CD4-positive, CD25-positive, alpha-beta regulatory T cell (primary cell): ENCODE measurements around the gene NAV2. TPM values are rescaled to one million over a fixed set of nuclear protein-coding genes. Genes with fewer than 3 reads are reported as not detected.

Source experiments
- ATAC-seq, 2 donors: fragments of 150-1000 bp; cut with Tn5 transposase; one replicate each; pipeline ENCODE4 v1.10.0; 2021; ENCODE audit warnings: low read depth in 2 of 2, moderate number of reproducible peaks in 2 of 2, moderate library complexity in 1 of 2
- DNase-seq, 3 donors: peaks; one replicate each; pipeline versions ENCODE4 v3.0.0 to v3.0.0-alpha.2; 2012 to 2022; ENCODE audit warnings: mixed read lengths in 1 of 3
- H3K27ac ChIP-seq: one replicate; pipeline ENCODE4 v1.7.0; 2013; ENCODE audit warnings: mild to moderate bottlenecking, low read length; ENCODE audit not compliant: insufficient read depth, poor library complexity, severe bottlenecking
- H3K27me3 ChIP-seq: one replicate; pipeline ENCODE4 v1.7.0; 2013; ENCODE audit warnings: low read length; ENCODE audit not compliant: control insufficient read depth, insufficient read depth
- H3K36me3 ChIP-seq: one replicate; pipeline ENCODE4 v1.7.0; 2013; ENCODE audit warnings: mild to moderate bottlenecking, low read length, moderate library complexity; ENCODE audit not compliant: control insufficient read depth, insufficient read depth
- H3K4me1 ChIP-seq: 2 replicates; pipeline ENCODE4 v1.7.0; 2013; ENCODE audit warnings: mild to moderate bottlenecking, low read length; ENCODE audit not compliant: insufficient read depth, control insufficient read depth, poor library complexity, severe bottlenecking
- H3K4me3 ChIP-seq: one replicate; pipeline ENCODE4 v1.7.0; 2013; ENCODE audit warnings: low read depth, mild to moderate bottlenecking, low read length, moderate library complexity
- H3K9me3 ChIP-seq, 2 experiments: 1 replicate in 1 of 2; 2 replicates in 1 of 2; pipeline ENCODE4 v1.7.0; 2013; ENCODE audit warnings: low read length in 2 of 2, mild to moderate bottlenecking in 1 of 2, moderate library complexity in 1 of 2; ENCODE audit not compliant: control insufficient read depth in 2 of 2
- H3K27ac Mint-ChIP-seq, 3 donors: one replicate each; pipeline ENCODE4 v1.8.0; 2020 to 2022; ENCODE audit warnings: mild to moderate bottlenecking in 3 of 3, mixed read lengths in 3 of 3, moderate library complexity in 2 of 3
- H3K27me3 Mint-ChIP-seq: one replicate; pipeline ENCODE4 v1.8.0; 2022; ENCODE audit warnings: mild to moderate bottlenecking, mixed read lengths
- H3K36me3 Mint-ChIP-seq: one replicate; pipeline ENCODE4 v1.8.0; 2020; ENCODE audit warnings: mixed read lengths
- H3K4me1 Mint-ChIP-seq, 4 donors: one replicate each; pipeline ENCODE4 v1.8.0; 2020 to 2022; ENCODE audit warnings: mixed read lengths in 4 of 4, mild to moderate bottlenecking in 1 of 4
- H3K4me3 Mint-ChIP-seq, 4 donors: one replicate each; pipeline ENCODE4 v1.8.0; 2020 to 2022; ENCODE audit warnings: mild to moderate bottlenecking in 4 of 4, mixed read lengths in 4 of 4, moderate library complexity in 3 of 4
- H3K9me3 Mint-ChIP-seq, 7 donors: one replicate each; pipeline ENCODE4 v1.8.0; 2020 to 2022; ENCODE audit warnings: mixed read lengths in 7 of 7, mild to moderate bottlenecking in 3 of 7, moderate library complexity in 2 of 7
- polyA plus RNA-seq, 4 donors: library from polyadenylated mRNA; unstranded; fragments of 300-500 nt; fragmentation: Illumina TruSeq; gene quantifications; one replicate each; pipeline ENCODE4 v1.2.3, GENCODE V29; 2021
- total RNA-seq: library from RNA; stranded (reverse); gene quantifications from one replicate; pipeline ENCODE4 v1.2.3, GENCODE V29; 2022

NAV2 gene
- total and polyA plus RNA-seq, 5 donors from 2014 or later = 0.14 to 0.59 (median 0.36) TPM; not detected in 2

GRCh38 chr11:19691815-19692500 lies 20.7 kb upstream of the NAV2 start:
- H3K36me3 ChIP-seq = no peaks in the 10 kb centered on the region
- Mint-ChIP-seq H3K4me3 (no peak overlapping the region), H3K9me3 (peaks cover 0 to 3% (median 0%) of the 10 kb centered on the region in 7 donors), H3K36me3 (no peaks in the 10 kb centered on the region), H3K27me3 (peaks cover 21% of the 10 kb centered on the region), H3K4me1 (no peaks in the 10 kb centered on the region), H3K27ac (no peak overlapping the region)
- no peak overlapping the region for H3K27ac ChIP-seq
- H3K27me3 ChIP-seq = no peaks in the 10 kb centered on the region
- no peak for ATAC-seq
- DNase-seq = no peak
- no peaks in the 10 kb centered on the region for H3K9me3 ChIP-seq
- no peaks in the 10 kb centered on the region for H3K4me1 ChIP-seq
- no peak overlapping the region for H3K4me3 ChIP-seq

GRCh38 chr11:19693146-19693545 lies 19.5 kb upstream of the NAV2 start:
- Mint-ChIP-seq H3K4me1 (no peaks in the 10 kb centered on the region), H3K9me3 (peaks cover 0 to 3% (median 0%) of the 10 kb centered on the region in 7 donors), H3K27ac (no peak overlapping the region), H3K4me3 (no peak overlapping the region), H3K27me3 (peaks cover 23% of the 10 kb centered on the region), H3K36me3 (no peaks in the 10 kb centered on the region)
- ATAC-seq (no peak), DNase-seq (no peak)
- H3K9me3 ChIP-seq = no peaks in the 10 kb centered on the region
- no peak overlapping the region for H3K27ac ChIP-seq
- H3K4me3 ChIP-seq = no peak overlapping the region
- H3K27me3 ChIP-seq = no peaks in the 10 kb centered on the region
- H3K4me1 ChIP-seq = no peaks in the 10 kb centered on the region
- H3K36me3 ChIP-seq = no peaks in the 10 kb centered on the region

GRCh38 chr11:19694796-19695345 lies 17.8 kb upstream of the NAV2 start:
- Histone ChIP-seq H3K27me3 (no peaks in the 10 kb centered on the region), H3K36me3 (no peaks in the 10 kb centered on the region), H3K27ac (no peak overlapping the region), H3K9me3 (no peaks in the 10 kb centered on the region), H3K4me1 (no peaks in the 10 kb centered on the region), H3K4me3 (no peak overlapping the region)
- no peaks in the 10 kb centered on the region for H3K4me1 Mint-ChIP-seq
- H3K4me3 Mint-ChIP-seq = no peak overlapping the region
- DNase-seq = no peak
- no peaks in the 10 kb centered on the region for H3K36me3 Mint-ChIP-seq
- no peaks in the 10 kb centered on the region for H3K9me3 Mint-ChIP-seq
- peaks cover 13% of the 10 kb centered on the region for H3K27me3 Mint-ChIP-seq
- H3K27ac Mint-ChIP-seq = no peak overlapping the region
- ATAC-seq = no peak

- H3K9me3 Mint-ChIP-seq = no peaks in the 10 kb centered on the region
Measured at GRCh38 chr11:19696073-19696472, 16.6 kb upstream of the NAV2 start.

GRCh38 chr11:19696904-19697303 lies 15.7 kb upstream of the NAV2 start:
- H3K4me3 ChIP-seq = no peak overlapping the region
- H3K9me3 ChIP-seq = no peaks in the 10 kb centered on the region
- no peaks in the 10 kb centered on the region for H3K9me3 Mint-ChIP-seq
- no peak overlapping the region for H3K27ac Mint-ChIP-seq
- no peaks in the 10 kb centered on the region for H3K4me1 ChIP-seq
- H3K4me3 Mint-ChIP-seq = no peak overlapping the region
- no peaks in the 10 kb centered on the region for H3K36me3 Mint-ChIP-seq
- no peaks in the 10 kb centered on the region for H3K27me3 ChIP-seq
- no peak for ATAC-seq
- H3K4me1 Mint-ChIP-seq = no peaks in the 10 kb centered on the region
- H3K27me3 Mint-ChIP-seq = peaks cover 13% of the 10 kb centered on the region
- no peaks in the 10 kb centered on the region for H3K36me3 ChIP-seq
- H3K27ac ChIP-seq = no peak overlapping the region
- no peak for DNase-seq

More at GRCh38 chr11:19696073-19696472, 16.6 kb upstream of the NAV2 start:
- H3K4me3 ChIP-seq = no peak overlapping the region
- Mint-ChIP-seq H3K27ac (no peak overlapping the region), H3K4me1 (no peaks in the 10 kb centered on the region), H3K36me3 (no peaks in the 10 kb centered on the region), H3K27me3 (peaks cover 13% of the 10 kb centered on the region), H3K4me3 (no peak overlapping the region)
- no peak overlapping the region for H3K27ac ChIP-seq
- no peaks in the 10 kb centered on the region for H3K36me3 ChIP-seq
- H3K4me1 ChIP-seq = no peaks in the 10 kb centered on the region
- DNase-seq (no peak), ATAC-seq (no peak)
- no peaks in the 10 kb centered on the region for H3K27me3 ChIP-seq
- no peaks in the 10 kb centered on the region for H3K9me3 ChIP-seq

- Histone ChIP-seq H3K9me3 (no peaks in the 10 kb centered on the region), H3K4me1 (no peaks in the 10 kb centered on the region), H3K27ac (no peak overlapping the region), H3K4me3 (no peak overlapping the region), H3K27me3 (no peaks in the 10 kb centered on the region), H3K36me3 (no peaks in the 10 kb centered on the region)
- ATAC-seq (no peak), DNase-seq (no peak)
- no peak overlapping the region for H3K4me3 Mint-ChIP-seq
- no peaks in the 10 kb centered on the region for H3K36me3 Mint-ChIP-seq
- peaks cover 7% of the 10 kb centered on the region for H3K27me3 Mint-ChIP-seq
- H3K27ac Mint-ChIP-seq = no peak overlapping the region
- no peaks in the 10 kb centered on the region for H3K9me3 Mint-ChIP-seq
- H3K4me1 Mint-ChIP-seq = no peaks in the 10 kb centered on the region
Measured at GRCh38 chr11:19697721-19698121, 14.9 kb upstream of the NAV2 start.

GRCh38 chr11:19698493-19699292 lies 13.9 kb upstream of the NAV2 start:
- Histone ChIP-seq H3K27ac (no peak overlapping the region), H3K4me1 (no peaks in the 10 kb centered on the region), H3K4me3 (no peak overlapping the region), H3K9me3 (no peaks in the 10 kb centered on the region), H3K27me3 (no peaks in the 10 kb centered on the region), H3K36me3 (no peaks in the 10 kb centered on the region)
- DNase-seq (no peak), ATAC-seq (no peak)
- Mint-ChIP-seq H3K4me3 (no peak overlapping the region), H3K9me3 (no peaks in the 10 kb centered on the region), H3K27ac (no peak overlapping the region), H3K36me3 (no peaks in the 10 kb centered on the region), H3K4me1 (no peaks in the 10 kb centered on the region), H3K27me3 (peaks cover 4% of the 10 kb centered on the region)
